Cardiac muscle cell (in vitro differentiated cells and primary cell): ENCODE data around the gene DGKI. TPM values are rescaled to one million over a fixed set of nuclear protein-coding genes. Genes with fewer than 3 reads are reported as not detected.

Experiments used
- DNase-seq, 2 donors: peaks; one replicate each; pipeline versions ENCODE4 v3.0.0 to v3.0.0-alpha.2; 2010 to 2017; ENCODE audit warnings: low read depth in 1 of 2, low spot score in 1 of 2
- H3K27ac ChIP-seq: fragments of 200-600 bp; sonication (generic); 2 replicates; pipeline ENCODE4 v1.5.1; 2016
- H3K27me3 ChIP-seq: fragments of 200-600 bp; sonication (generic); 2 replicates; pipeline ENCODE4 v1.6.0; 2016; ENCODE audit warnings: control low read depth
- H3K36me3 ChIP-seq: fragments of 200-600 bp; sonication (generic); 2 replicates; pipeline ENCODE4 v1.5.1; 2016; ENCODE audit warnings: control low read depth
- H3K4me1 ChIP-seq: fragments of 200-600 bp; sonication (generic); 2 replicates; pipeline ENCODE4 v1.8.1; 2017; ENCODE audit warnings: low read depth, mild to moderate bottlenecking, mixed run types
- H3K4me3 ChIP-seq: fragments of 200-600 bp; sonication (generic); 2 replicates; pipeline ENCODE4 v1.5.1; 2016; ENCODE audit warnings: mild to moderate bottlenecking
- H3K9me3 ChIP-seq: fragments of 200-600 bp; sonication (generic); 2 replicates; pipeline ENCODE4 v1.5.1; 2017; ENCODE audit warnings: low read depth, mild to moderate bottlenecking, control low read depth
- CTCF ChIP-seq: IDR thresholded peaks from 2 replicates; pipeline ENCODE4 v1.5.1; 2012; ENCODE audit warnings: low read depth, mild to moderate bottlenecking, low read length
- polyA plus RNA-seq: library from polyadenylated mRNA; unstranded; fragments of >200 nt; fragmentation: Nextera tagmentation; extraction: Ambion mirVana; gene quantifications from 2 replicates; pipeline ENCODE4 v1.2.1, GENCODE V29; 2016
- total RNA-seq: library from RNA; depleted of rRNA; stranded (reverse); fragments of >200 nt; gene quantifications from 2 replicates; pipeline ENCODE4 v1.2.3, GENCODE V29; 2016

DGKI gene
- total and polyA plus RNA-seq, 2 experiments from 2014 or later = 35.0 to 52.7 TPM

GRCh38 chr7:137474540-137475026, 372.2 kb downstream of the DGKI start:
- no peak overlapping the region for H3K4me3 ChIP-seq
- no peak overlapping the region for H3K27ac ChIP-seq
- no peaks in the 10 kb centered on the region for H3K9me3 ChIP-seq
- TF ChIP-seq CTCF = no peak
- peaks cover 5% of the 10 kb centered on the region for H3K4me1 ChIP-seq
- no peak for DNase-seq
- H3K36me3 ChIP-seq = no peaks in the 10 kb centered on the region
- H3K27me3 ChIP-seq = no peaks in the 10 kb centered on the region

GRCh38 chr7:137471128-137471527, 375.6 kb downstream of the DGKI start:
- Histone ChIP-seq H3K27ac (peak overlapping the region; percentile 42), H3K4me1 (peaks cover 20% of the 10 kb centered on the region), H3K9me3 (no peaks in the 10 kb centered on the region), H3K27me3 (no peaks in the 10 kb centered on the region), H3K4me3 (no peak overlapping the region), H3K36me3 (no peaks in the 10 kb centered on the region)
- DNase-seq = no peak
- no peak for TF ChIP-seq CTCF

GRCh38 chr7:137469858-137470257, 376.9 kb downstream of the DGKI start:
- no peak for DNase-seq
- H3K27ac ChIP-seq = no peak overlapping the region
- no peaks in the 10 kb centered on the region for H3K36me3 ChIP-seq
- peaks cover 20% of the 10 kb centered on the region for H3K4me1 ChIP-seq
- TF ChIP-seq CTCF = no peak
- H3K9me3 ChIP-seq = no peaks in the 10 kb centered on the region
- H3K27me3 ChIP-seq = no peaks in the 10 kb centered on the region
- no peak overlapping the region for H3K4me3 ChIP-seq

GRCh38 chr7:137469191-137469811, 377.5 kb downstream of the DGKI start:
- H3K9me3 ChIP-seq = no peaks in the 10 kb centered on the region
- H3K36me3 ChIP-seq = no peaks in the 10 kb centered on the region
- peak in 1 of 2 donors; percentile 27 for DNase-seq
- H3K27ac ChIP-seq = peak overlapping the region; percentile 27
- H3K4me3 ChIP-seq = no peak overlapping the region
- no peaks in the 10 kb centered on the region for H3K27me3 ChIP-seq
- TF ChIP-seq CTCF = no peak
- peaks cover 20% of the 10 kb centered on the region for H3K4me1 ChIP-seq

GRCh38 chr7:137462847-137463246, 383.9 kb downstream of the DGKI start:
- DNase-seq = no peak
- Histone ChIP-seq H3K27ac (no peak overlapping the region), H3K4me3 (no peak overlapping the region), H3K9me3 (no peaks in the 10 kb centered on the region), H3K36me3 (no peaks in the 10 kb centered on the region), H3K27me3 (no peaks in the 10 kb centered on the region), H3K4me1 (peaks cover 12% of the 10 kb centered on the region)
- TF ChIP-seq CTCF = no peak
